ENCODE data around the gene MRPL14.

Gene MRPL14

DNA sequence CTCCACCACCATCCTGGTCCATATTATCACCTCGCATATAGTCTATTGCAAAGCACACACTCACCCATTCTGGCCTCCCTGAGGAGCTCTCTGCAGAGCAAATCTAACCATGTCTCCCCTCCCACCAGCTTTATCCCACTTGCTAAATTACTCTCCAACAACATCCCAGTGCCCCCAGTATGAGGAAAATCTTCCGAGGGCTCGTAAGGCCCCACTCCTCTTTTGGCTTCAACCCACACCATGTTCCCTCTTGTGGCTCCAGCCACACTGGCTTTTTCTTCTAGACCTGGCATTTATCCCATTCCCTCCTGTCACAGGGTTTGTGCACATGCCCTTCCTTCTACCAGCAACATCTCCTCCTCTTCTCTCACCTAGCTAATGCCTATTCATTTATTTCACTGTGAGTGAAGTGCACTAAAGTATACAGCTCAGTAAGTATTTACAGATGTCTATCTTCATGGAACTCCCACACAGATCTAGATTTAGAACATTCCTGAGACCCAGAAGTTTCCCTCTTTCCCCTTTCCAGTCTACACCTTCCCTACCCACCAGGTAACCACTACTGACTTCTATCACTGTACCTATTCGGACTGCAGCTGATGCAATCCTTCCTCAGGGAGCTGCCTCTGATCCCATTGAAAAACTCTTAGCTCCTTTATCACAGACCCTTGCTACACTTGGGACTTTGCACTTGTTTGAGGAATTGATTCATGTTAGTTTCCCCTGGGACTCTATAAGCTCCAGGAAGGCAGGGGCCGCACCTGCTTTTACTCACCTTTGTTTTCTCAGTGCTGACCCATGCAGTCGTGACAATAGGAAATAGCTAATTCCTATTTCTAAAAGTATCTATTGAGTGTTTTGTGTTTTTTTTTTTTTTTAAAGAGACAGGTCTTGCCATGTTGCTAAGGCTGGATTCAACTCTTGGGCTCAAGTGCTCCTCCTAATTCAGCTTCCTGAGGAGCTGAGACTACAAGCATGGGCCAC, 15.5 kb downstream of the MRPL14 start:
- Histone ChIP-seq H3K36me3 (ENCODE audit: control insufficient read depth in 1 of 2, insufficient read depth in 2 of 2, low read length in 2 of 2) (peaks cover 18 to 58% of the 10 kb centered on the region in 2 donors), H3K27ac (ENCODE audit: low read depth, low read length) (no peak overlapping the region), H3K27me3 (ENCODE audit: control insufficient read depth in 1 of 2, insufficient read depth in 2 of 2, low read length in 2 of 2) (no peaks in the 10 kb centered on the region), H3K4me3 (ENCODE audit: low read depth in 1 of 2, low read length in 2 of 2) (no peak overlapping the region), H3K4me1 (ENCODE audit: control insufficient read depth in 1 of 2, insufficient read depth in 2 of 2, low read length in 2 of 2) (peaks cover 29 to 33% of the 10 kb centered on the region in 2 donors), H3K9me3 (ENCODE audit: control insufficient read depth in 1 of 2, low read length in 2 of 2) (no peaks in the 10 kb centered on the region), H3K9ac (ENCODE audit: low read depth in 1 of 2, low read length in 2 of 2) (no peak overlapping the region)

DNA sequence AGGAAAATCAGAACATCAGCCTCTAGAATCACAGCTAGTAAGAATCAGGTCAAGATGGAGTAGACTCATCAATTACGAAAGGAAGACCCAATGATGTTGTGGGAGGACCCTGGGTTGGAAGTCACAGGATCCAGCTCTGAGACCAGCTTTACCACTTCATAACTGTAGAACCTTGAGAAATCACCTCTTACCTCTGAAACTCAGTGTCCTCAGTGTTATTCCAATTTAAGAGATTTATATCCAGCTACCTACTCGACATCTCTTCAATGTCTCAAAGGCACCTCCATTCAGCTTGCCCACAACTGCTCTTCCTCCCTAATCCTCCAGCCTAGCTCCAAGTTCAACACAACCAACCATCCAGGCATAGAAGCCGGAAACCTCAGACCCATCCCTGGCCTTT, 16.3 kb downstream of the MRPL14 start:
- Histone ChIP-seq H3K27ac (ENCODE audit: low read depth, low read length) (no peak overlapping the region), H3K36me3 (ENCODE audit: control insufficient read depth in 1 of 2, insufficient read depth in 2 of 2, low read length in 2 of 2) (peaks cover 18 to 64% of the 10 kb centered on the region in 2 donors), H3K27me3 (ENCODE audit: control insufficient read depth in 1 of 2, insufficient read depth in 2 of 2, low read length in 2 of 2) (no peaks in the 10 kb centered on the region), H3K4me3 (ENCODE audit: low read depth in 1 of 2, low read length in 2 of 2) (no peak overlapping the region), H3K9me3 (ENCODE audit: control insufficient read depth in 1 of 2, low read length in 2 of 2) (no peaks in the 10 kb centered on the region), H3K9ac (ENCODE audit: low read depth in 1 of 2, low read length in 2 of 2) (no peak overlapping the region), H3K4me1 (ENCODE audit: control insufficient read depth in 1 of 2, insufficient read depth in 2 of 2, low read length in 2 of 2) (peaks cover 25 to 27% of the 10 kb centered on the region in 2 donors)

DNA sequence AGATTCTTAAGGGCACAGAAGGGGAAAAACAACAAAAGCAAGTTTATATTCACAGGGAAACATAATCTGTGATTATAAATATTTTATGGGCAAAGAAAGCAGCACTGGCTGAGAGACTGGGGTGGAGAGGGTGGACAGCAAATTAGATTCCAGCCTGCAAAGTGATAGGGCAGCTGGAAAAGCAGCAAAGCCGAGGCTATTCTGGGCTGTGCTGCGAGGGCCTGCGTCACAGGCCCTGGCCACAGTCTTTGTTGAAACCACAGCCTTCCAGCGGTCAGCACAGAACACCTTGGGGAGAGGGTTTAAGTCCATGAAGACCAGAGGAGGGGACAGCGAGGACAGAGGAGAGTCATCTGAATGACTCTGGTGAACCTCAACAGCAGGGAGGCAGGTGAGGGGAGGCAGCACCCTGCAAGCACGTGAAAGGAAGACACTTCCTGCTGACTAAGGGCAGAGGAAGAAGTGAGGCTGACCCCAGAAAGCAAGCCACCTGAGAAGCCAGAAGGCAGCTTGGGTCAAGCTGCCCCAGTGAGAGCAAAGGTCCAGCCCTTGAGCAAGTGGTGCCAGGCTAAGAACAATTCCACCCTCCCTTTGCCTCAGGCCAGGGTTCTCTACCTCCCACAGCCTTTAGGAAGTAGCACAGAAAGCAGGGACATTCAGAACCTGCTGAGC, 17.1 kb downstream of the MRPL14 start:
- H3K9ac ChIP-seq (ENCODE audit: low read depth in 1 of 2, low read length in 2 of 2) = no peak overlapping the region
- peaks cover 23 to 25% of the 10 kb centered on the region in 2 donors for H3K4me1 ChIP-seq (ENCODE audit: control insufficient read depth in 1 of 2, insufficient read depth in 2 of 2, low read length in 2 of 2)
- H3K36me3 ChIP-seq (ENCODE audit: control insufficient read depth in 1 of 2, insufficient read depth in 2 of 2, low read length in 2 of 2) = peaks cover 14 to 64% of the 10 kb centered on the region in 2 donors
- H3K27ac ChIP-seq (ENCODE audit: low read depth, low read length) = no peak overlapping the region
- H3K9me3 ChIP-seq (ENCODE audit: control insufficient read depth in 1 of 2, low read length in 2 of 2) = no peaks in the 10 kb centered on the region
- no peak overlapping the region for H3K4me3 ChIP-seq (ENCODE audit: low read depth in 1 of 2, low read length in 2 of 2)
- no peaks in the 10 kb centered on the region for H3K27me3 ChIP-seq (ENCODE audit: control insufficient read depth in 1 of 2, insufficient read depth in 2 of 2, low read length in 2 of 2)

DNA sequence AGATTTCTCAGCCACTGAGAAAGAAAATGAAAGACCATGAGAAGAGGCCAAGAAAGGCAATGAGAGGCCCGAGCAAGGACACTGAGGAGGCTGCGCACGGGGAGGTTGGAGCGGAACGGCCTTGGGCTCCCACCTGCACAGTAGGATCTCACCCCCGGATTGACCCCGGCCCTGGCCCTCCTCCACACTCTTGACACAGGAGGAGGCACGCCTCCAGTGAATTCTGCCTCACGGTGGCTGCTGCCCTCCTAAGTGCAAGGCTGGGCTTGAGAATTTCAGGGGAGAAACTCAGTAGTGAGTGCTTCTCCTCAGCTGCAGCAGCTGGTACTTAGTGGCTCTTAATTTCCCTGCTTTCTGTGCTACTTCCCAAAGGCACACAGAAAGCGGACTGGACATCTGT, 18.0 kb downstream of the MRPL14 start:
- Histone ChIP-seq H3K36me3 (ENCODE audit: control insufficient read depth in 1 of 2, insufficient read depth in 2 of 2, low read length in 2 of 2) (peaks cover 14 to 67% of the 10 kb centered on the region in 2 donors), H3K9me3 (ENCODE audit: control insufficient read depth in 1 of 2, low read length in 2 of 2) (no peaks in the 10 kb centered on the region)

DNA sequence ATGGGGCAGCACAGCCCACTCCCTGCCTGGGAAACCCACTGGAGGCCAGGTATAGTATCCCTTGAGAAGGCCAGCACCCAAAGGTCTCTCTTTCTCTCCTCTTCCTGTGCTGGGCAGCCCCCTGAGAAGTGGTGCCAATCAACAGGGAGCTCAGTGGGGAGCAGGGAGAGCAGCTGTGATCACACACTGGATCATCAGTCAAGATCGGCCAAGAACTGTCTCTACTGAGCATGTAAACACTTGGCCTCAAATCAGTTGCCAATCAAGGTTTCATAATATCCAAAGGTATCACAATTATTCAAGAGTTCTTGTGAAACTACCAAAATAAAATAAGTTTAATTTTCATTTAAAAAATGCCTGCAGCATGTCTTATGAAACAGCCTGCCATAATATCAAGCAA, 18.8 kb downstream of the MRPL14 start:
- H3K9ac ChIP-seq (ENCODE audit: low read depth in 1 of 2, low read length in 2 of 2) = no peak overlapping the region
- peaks cover 12 to 68% of the 10 kb centered on the region in 2 donors for H3K36me3 ChIP-seq (ENCODE audit: control insufficient read depth in 1 of 2, insufficient read depth in 2 of 2, low read length in 2 of 2)
- H3K27me3 ChIP-seq (ENCODE audit: control insufficient read depth in 1 of 2, insufficient read depth in 2 of 2, low read length in 2 of 2) = no peaks in the 10 kb centered on the region
- H3K27ac ChIP-seq (ENCODE audit: low read depth, low read length) = no peak overlapping the region
- H3K4me1 ChIP-seq (ENCODE audit: control insufficient read depth in 1 of 2, insufficient read depth in 2 of 2, low read length in 2 of 2) = peaks cover 23 to 25% of the 10 kb centered on the region in 2 donors
- no peaks in the 10 kb centered on the region for H3K9me3 ChIP-seq (ENCODE audit: control insufficient read depth in 1 of 2, low read length in 2 of 2)
- H3K4me3 ChIP-seq (ENCODE audit: low read depth in 1 of 2, low read length in 2 of 2) = no peak overlapping the region

More for the DNA sequence above, 18.0 kb downstream of the MRPL14 start:
- H3K27ac ChIP-seq (ENCODE audit: low read depth, low read length) = no peak overlapping the region
- H3K9ac ChIP-seq (ENCODE audit: low read depth in 1 of 2, low read length in 2 of 2) = no peak overlapping the region
- no peaks in the 10 kb centered on the region for H3K27me3 ChIP-seq (ENCODE audit: control insufficient read depth in 1 of 2, insufficient read depth in 2 of 2, low read length in 2 of 2)
- no peak overlapping the region for H3K4me3 ChIP-seq (ENCODE audit: low read depth in 1 of 2, low read length in 2 of 2)
- peaks cover 23 to 25% of the 10 kb centered on the region in 2 donors for H3K4me1 ChIP-seq (ENCODE audit: control insufficient read depth in 1 of 2, insufficient read depth in 2 of 2, low read length in 2 of 2)

DNA sequence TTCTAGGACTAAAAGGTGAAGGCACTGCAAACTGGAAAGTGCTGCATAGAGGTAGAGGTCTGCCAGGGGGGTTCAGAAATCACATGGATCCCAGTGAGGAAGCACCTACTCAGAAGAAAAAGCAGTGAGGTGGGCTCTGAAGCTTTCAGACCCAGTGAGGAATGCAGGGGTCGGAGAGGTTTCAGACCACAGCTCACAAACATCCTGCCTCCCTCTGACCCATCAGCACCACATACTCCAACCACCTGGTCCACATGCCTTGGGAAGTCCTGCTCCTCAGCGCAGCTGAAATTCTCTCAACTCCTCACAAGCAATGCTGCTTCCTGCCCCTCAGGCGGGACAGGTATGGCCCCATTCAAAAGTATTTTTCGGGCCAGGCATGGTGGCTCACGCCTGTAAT, 20.2 kb downstream of the MRPL14 start:
- no peaks in the 10 kb centered on the region for H3K27me3 ChIP-seq (ENCODE audit: control insufficient read depth in 1 of 2, insufficient read depth in 2 of 2, low read length in 2 of 2)
- H3K36me3 ChIP-seq (ENCODE audit: control insufficient read depth in 1 of 2, insufficient read depth in 2 of 2, low read length in 2 of 2) = peaks cover 7 to 62% of the 10 kb centered on the region in 2 donors
- H3K4me1 ChIP-seq (ENCODE audit: control insufficient read depth in 1 of 2, insufficient read depth in 2 of 2, low read length in 2 of 2) = peaks cover 17 to 19% of the 10 kb centered on the region in 2 donors
- no peak overlapping the region for H3K9ac ChIP-seq (ENCODE audit: low read depth in 1 of 2, low read length in 2 of 2)
- no peak overlapping the region for H3K27ac ChIP-seq (ENCODE audit: low read depth, low read length)
- H3K9me3 ChIP-seq (ENCODE audit: control insufficient read depth in 1 of 2, low read length in 2 of 2) = no peaks in the 10 kb centered on the region
- no peak overlapping the region for H3K4me3 ChIP-seq (ENCODE audit: low read depth in 1 of 2, low read length in 2 of 2)

DNA sequence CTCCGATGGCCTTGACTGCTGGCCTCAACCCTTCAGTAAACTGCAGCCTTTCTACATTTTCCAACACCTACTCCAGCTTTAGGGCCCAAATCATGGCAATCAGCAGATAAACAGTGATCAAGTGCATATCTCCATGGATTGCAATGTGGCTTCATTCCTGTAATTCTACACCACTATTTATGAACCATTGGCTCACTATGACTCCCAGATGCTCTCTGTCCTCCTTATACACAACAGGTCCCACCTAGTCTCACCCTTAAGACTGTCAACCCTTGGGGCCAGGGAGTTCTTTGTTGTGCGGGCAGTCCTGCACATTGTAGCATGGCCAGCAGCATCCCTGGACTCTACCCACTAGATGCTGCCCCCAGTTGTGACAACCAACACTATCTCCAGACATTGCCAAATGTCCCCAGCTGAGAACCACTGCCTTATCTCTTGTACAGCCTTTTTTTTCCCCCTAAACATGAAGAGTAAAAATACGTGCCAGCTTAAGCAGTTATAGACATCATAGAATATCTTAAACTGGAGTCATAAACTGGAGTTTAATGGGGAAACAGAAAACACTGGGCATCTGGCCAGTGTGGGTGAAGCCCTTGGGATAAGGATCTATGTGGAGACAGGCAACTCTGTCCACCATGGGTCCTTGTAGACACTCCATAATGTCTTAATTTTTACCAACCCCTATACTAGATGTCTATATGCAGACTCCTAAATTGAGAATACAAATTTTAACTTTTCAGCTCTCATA, 21.1 kb downstream of the MRPL14 start:
- Histone ChIP-seq H3K9ac (ENCODE audit: low read depth in 1 of 2, low read length in 2 of 2) (no peak overlapping the region), H3K4me1 (ENCODE audit: control insufficient read depth in 1 of 2, insufficient read depth in 2 of 2, low read length in 2 of 2) (peaks cover 11 to 12% of the 10 kb centered on the region in 2 donors), H3K27ac (ENCODE audit: low read depth, low read length) (no peak overlapping the region), H3K27me3 (ENCODE audit: control insufficient read depth in 1 of 2, insufficient read depth in 2 of 2, low read length in 2 of 2) (no peaks in the 10 kb centered on the region), H3K4me3 (ENCODE audit: low read depth in 1 of 2, low read length in 2 of 2) (no peak overlapping the region), H3K9me3 (ENCODE audit: control insufficient read depth in 1 of 2, low read length in 2 of 2) (no peaks in the 10 kb centered on the region), H3K36me3 (ENCODE audit: control insufficient read depth in 1 of 2, insufficient read depth in 2 of 2, low read length in 2 of 2) (peaks cover 7 to 58% of the 10 kb centered on the region in 2 donors)

DNA sequence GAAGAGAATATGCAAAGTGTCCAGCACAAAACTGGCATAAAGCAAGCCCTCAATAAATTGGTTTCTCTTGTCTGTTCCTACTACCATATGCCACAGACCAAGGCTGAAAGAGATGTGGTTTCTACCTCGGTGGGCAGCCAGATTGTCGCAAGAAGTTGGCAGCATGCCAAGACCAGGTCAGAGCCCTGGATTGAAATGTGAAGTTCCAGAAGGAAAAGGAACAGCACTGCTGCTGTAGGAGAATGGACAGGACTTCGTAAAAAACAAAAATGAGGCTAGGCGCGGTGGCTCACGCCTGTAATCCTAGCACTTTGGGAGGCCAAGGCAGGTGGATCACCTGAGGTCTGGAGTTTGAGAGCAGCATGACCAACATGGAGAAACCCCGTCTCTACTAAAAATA, 22.1 kb downstream of the MRPL14 start:
- Histone ChIP-seq H3K9me3 (ENCODE audit: control insufficient read depth in 1 of 2, low read length in 2 of 2) (no peaks in the 10 kb centered on the region), H3K27me3 (ENCODE audit: control insufficient read depth in 1 of 2, insufficient read depth in 2 of 2, low read length in 2 of 2) (no peaks in the 10 kb centered on the region), H3K4me1 (ENCODE audit: control insufficient read depth in 1 of 2, insufficient read depth in 2 of 2, low read length in 2 of 2) (peaks cover under 1 to 2% of the 10 kb centered on the region in 2 donors), H3K36me3 (ENCODE audit: control insufficient read depth in 1 of 2, insufficient read depth in 2 of 2, low read length in 2 of 2) (peaks cover 7 to 51% of the 10 kb centered on the region in 2 donors), H3K4me3 (ENCODE audit: low read depth in 1 of 2, low read length in 2 of 2) (no peak overlapping the region), H3K27ac (ENCODE audit: low read depth, low read length) (no peak overlapping the region), H3K9ac (ENCODE audit: low read depth in 1 of 2, low read length in 2 of 2) (no peak overlapping the region)

DNA sequence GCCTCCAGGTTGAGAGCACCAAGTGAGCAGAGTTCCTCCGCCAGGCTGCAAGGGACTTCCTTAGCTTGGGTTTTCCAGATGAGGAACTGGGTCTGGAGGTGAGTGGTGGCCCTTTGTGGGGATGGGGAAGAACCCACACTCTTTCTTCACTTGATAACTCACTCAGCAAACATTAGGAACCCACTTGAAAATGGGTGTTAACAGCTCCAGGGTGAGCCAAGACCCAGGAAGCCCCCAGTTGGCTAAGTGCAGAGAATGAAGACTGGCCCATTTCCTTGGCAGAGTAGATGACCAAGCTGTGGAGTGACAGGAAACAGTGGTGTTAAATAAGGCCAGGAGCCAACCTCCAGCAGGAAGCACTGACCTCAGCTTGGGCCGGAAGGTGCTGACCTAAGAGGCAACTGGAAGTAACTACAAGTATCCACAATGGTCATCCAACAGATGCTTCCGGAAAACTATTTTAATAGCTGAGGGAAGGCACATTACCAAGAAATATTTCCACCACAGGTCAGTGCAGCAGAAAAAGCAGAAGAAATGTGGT, 22.7 kb downstream of the MRPL14 start:
- H3K9ac ChIP-seq (ENCODE audit: low read depth in 1 of 2, low read length in 2 of 2) = no peak overlapping the region
- H3K9me3 ChIP-seq (ENCODE audit: control insufficient read depth in 1 of 2, low read length in 2 of 2) = no peaks in the 10 kb centered on the region
- H3K4me3 ChIP-seq (ENCODE audit: low read depth in 1 of 2, low read length in 2 of 2) = no peak overlapping the region
- H3K4me1 ChIP-seq (ENCODE audit: control insufficient read depth in 1 of 2, insufficient read depth in 2 of 2, low read length in 2 of 2) = no peaks in the 10 kb centered on the region
- H3K27ac ChIP-seq (ENCODE audit: low read depth, low read length) = no peak overlapping the region
- no peaks in the 10 kb centered on the region for H3K27me3 ChIP-seq (ENCODE audit: control insufficient read depth in 1 of 2, insufficient read depth in 2 of 2, low read length in 2 of 2)
- peaks cover 7 to 51% of the 10 kb centered on the region in 2 donors for H3K36me3 ChIP-seq (ENCODE audit: control insufficient read depth in 1 of 2, insufficient read depth in 2 of 2, low read length in 2 of 2)
